ENCODE results near the gene SLC38A6.

The SLC38A6 gene

GRCh38 chr14:60980811-60981632 is at the start of gene SLC38A6, which contains the start of gene TRMT5:
TSS of gene SLC38A6 (plus strand) at chr14:60981245. CDS start at chr14:60981278, 33 bp downstream.
TSS of gene TRMT5 (minus strand) at chr14:60981079. CDS start at chr14:60980973, 106 bp downstream.
- DNase-seq, result peak; percentile 93

GRCh38 chr14:60933920-60934655 is 47.0 kb upstream of the SLC38A6 start:
- no peak for DNase-seq

- no peak for DNase-seq
These were observed 45.7 kb upstream of the SLC38A6 start for GRCh38 chr14:60935319-60935718.

- no peak for DNase-seq
These were observed 37.4 kb upstream of the SLC38A6 start for GRCh38 chr14:60943637-60944032.

GRCh38 chr14:60944204-60944603 is 36.8 kb upstream of the SLC38A6 start:
- no peak for DNase-seq

- DNase-seq, result no peak
These were observed 35.1 kb upstream of the SLC38A6 start for GRCh38 chr14:60945984-60946383.

- no peak for DNase-seq
These were observed 34.3 kb upstream of the SLC38A6 start for GRCh38 chr14:60946773-60947172.

- no peak for DNase-seq
These were observed 29.1 kb upstream of the SLC38A6 start for GRCh38 chr14:60951776-60952435.

GRCh38 chr14:60956202-60956601 is 24.8 kb upstream of the SLC38A6 start:
- no peak for DNase-seq

GRCh38 chr14:60956632-60957031 is 24.4 kb upstream of the SLC38A6 start:
- no peak for DNase-seq

GRCh38 chr14:60958146-60958545 is 22.9 kb upstream of the SLC38A6 start:
- DNase-seq, result no peak

- no peak for DNase-seq
These were observed 17.3 kb upstream of the SLC38A6 start for GRCh38 chr14:60963761-60964160.

GRCh38 chr14:60964904-60965303 is 16.1 kb upstream of the SLC38A6 start:
- no peak for DNase-seq

GRCh38 chr14:60965402-60965801 is 15.6 kb upstream of the SLC38A6 start:
- DNase-seq, result no peak

GRCh38 chr14:60968099-60968498 is 12.9 kb upstream of the SLC38A6 start:
- DNase-seq, result no peak

GRCh38 chr14:60968671-60969070 is 12.4 kb upstream of the SLC38A6 start:
- no peak for DNase-seq

GRCh38 chr14:60970146-60970545 is 10.9 kb upstream of the SLC38A6 start:
- no peak for DNase-seq

GRCh38 chr14:60971271-60971670 is 9.8 kb upstream of the SLC38A6 start:
- DNase-seq, result no peak

GRCh38 chr14:60972295-60972694 is 8.8 kb upstream of the SLC38A6 start:
- no peak for DNase-seq

GRCh38 chr14:60973070-60973469 is 8.0 kb upstream of the SLC38A6 start:
- no peak for DNase-seq

GRCh38 chr14:60974090-60974651 is 6.9 kb upstream of the SLC38A6 start:
- DNase-seq, result no peak

- peak; percentile 7 for DNase-seq
These were observed 5.5 kb upstream of the SLC38A6 start for GRCh38 chr14:60975551-60975950.

- peak; percentile 70 for DNase-seq
These were observed 3.2 kb upstream of the SLC38A6 start for GRCh38 chr14:60977847-60978246.
